Measurements from ENCODE around the gene ITPR2. TPM values are rescaled to one million over a fixed set of nuclear protein-coding genes. Genes with fewer than 3 reads are reported as not detected.

ITPR2 gene
- total RNA-seq, 1 donor from 2014 or later = 16.7 TPM

GRCh38 chr12:26428420-26428819 lies 404.6 kb downstream of the ITPR2 start:
- Mint-ChIP-seq H3K27ac (ENCODE audit: unreplicated experiment) (no peak overlapping the region), H3K4me1 (no peaks in the 10 kb centered on the region), H3K36me3 (ENCODE audit: low read depth) (peaks cover 4% of the 10 kb centered on the region), H3K27me3 (ENCODE audit: low read depth) (no peaks in the 10 kb centered on the region), H3K9me3 (no peaks in the 10 kb centered on the region), H3K4me3 (no peak overlapping the region)
- no peak for DNase-seq (ENCODE audit: low read depth, low spot score)
- no peak for TF ChIP-seq CTCF (conservative IDR thresholded peaks at IDR 0.05)

GRCh38 chr12:26426652-26427051 lies 406.3 kb downstream of the ITPR2 start:
- DNase-seq (ENCODE audit: low read depth, low spot score) = no peak
- Mint-ChIP-seq H3K27ac (ENCODE audit: unreplicated experiment) (no peak overlapping the region), H3K4me3 (no peak overlapping the region), H3K9me3 (no peaks in the 10 kb centered on the region), H3K4me1 (no peaks in the 10 kb centered on the region), H3K27me3 (ENCODE audit: low read depth) (no peaks in the 10 kb centered on the region), H3K36me3 (ENCODE audit: low read depth) (peaks cover 4% of the 10 kb centered on the region)
- TF ChIP-seq CTCF (conservative IDR thresholded peaks at IDR 0.05) = no peak

- Mint-ChIP-seq H3K4me3 (no peak overlapping the region), H3K36me3 (ENCODE audit: low read depth) (peaks cover 4% of the 10 kb centered on the region)
- TF ChIP-seq CTCF (conservative IDR thresholded peaks at IDR 0.05) = no peak
These were observed 407.3 kb downstream of the ITPR2 start for GRCh38 chr12:26425587-26426260.

GRCh38 chr12:26422839-26423398 lies 410.1 kb downstream of the ITPR2 start:
- H3K27me3 Mint-ChIP-seq (ENCODE audit: low read depth) = no peaks in the 10 kb centered on the region
- peaks cover 2% of the 10 kb centered on the region for H3K9me3 Mint-ChIP-seq
- no peak overlapping the region for H3K4me3 Mint-ChIP-seq
- no peak for TF ChIP-seq CTCF (conservative IDR thresholded peaks at IDR 0.05)
- peaks cover 6% of the 10 kb centered on the region for H3K36me3 Mint-ChIP-seq (ENCODE audit: low read depth)
- no peak overlapping the region for H3K27ac Mint-ChIP-seq (ENCODE audit: unreplicated experiment)
- no peaks in the 10 kb centered on the region for H3K4me1 Mint-ChIP-seq
- no peak for DNase-seq (ENCODE audit: low read depth, low spot score)

More at GRCh38 chr12:26425587-26426260, 407.3 kb downstream of the ITPR2 start:
- Mint-ChIP-seq H3K27me3 (ENCODE audit: low read depth) (no peaks in the 10 kb centered on the region), H3K4me1 (no peaks in the 10 kb centered on the region), H3K9me3 (no peaks in the 10 kb centered on the region), H3K27ac (ENCODE audit: unreplicated experiment) (no peak overlapping the region)
- DNase-seq (ENCODE audit: low read depth, low spot score) = no peak

- H3K27ac Mint-ChIP-seq (ENCODE audit: unreplicated experiment) = no peak overlapping the region
- peaks cover 5% of the 10 kb centered on the region for H3K9me3 Mint-ChIP-seq
- DNase-seq (ENCODE audit: low read depth, low spot score) = no peak
- no peak overlapping the region for H3K4me3 Mint-ChIP-seq
- H3K4me1 Mint-ChIP-seq = no peaks in the 10 kb centered on the region
- H3K36me3 Mint-ChIP-seq (ENCODE audit: low read depth) = peaks cover 7% of the 10 kb centered on the region
- TF ChIP-seq CTCF (conservative IDR thresholded peaks at IDR 0.05) = no peak
- H3K27me3 Mint-ChIP-seq (ENCODE audit: low read depth) = no peaks in the 10 kb centered on the region
These were observed 416.4 kb downstream of the ITPR2 start for GRCh38 chr12:26416550-26416949.
